OCI-LY1 (cell line): ENCODE data around the gene XIRP1.

Experiments
- H2AFZ ChIP-seq: fragments of 200-600 bp; sonication (generic), shearing (Covaris generic); 2 replicates; pipeline ENCODE4 v1.6.0; 2014; ENCODE audit warnings: antibody characterized with exemption, mild to moderate bottlenecking, low read length
- H3F3A ChIP-seq: fragments of 200-600 bp; sonication (generic), shearing (Covaris generic); 2 replicates; pipeline ENCODE4 v1.6.0; 2014; ENCODE audit warnings: mild to moderate bottlenecking, antibody characterized with exemption, low read length, moderate library complexity; ENCODE audit not compliant: insufficient read depth
- H3K27ac ChIP-seq: fragments of 200-600 bp; sonication (generic); 2 replicates; pipeline ENCODE4 v1.5.1; 2014; ENCODE audit warnings: low read length, mixed run types, mild to moderate bottlenecking, low read depth; ENCODE audit not compliant: poor library complexity, severe bottlenecking
- H3K27me3 ChIP-seq: fragments of 200-600 bp; sonication (generic); 2 replicates; pipeline ENCODE4 v1.6.0; 2014; ENCODE audit warnings: antibody characterized with exemption, mild to moderate bottlenecking, low read length, moderate library complexity; ENCODE audit not compliant: insufficient read depth
- H3K36me3 ChIP-seq: fragments of 200-600 bp; sonication (generic); 2 replicates; pipeline ENCODE4 v1.6.1; 2014; ENCODE audit warnings: mild to moderate bottlenecking, antibody characterized with exemption, low read length, moderate library complexity, mixed read lengths; ENCODE audit not compliant: insufficient read depth
- H3K4me1 ChIP-seq: fragments of 200-600 bp; sonication (generic); 2 replicates; pipeline ENCODE4 v1.5.1; 2014; ENCODE audit warnings: mild to moderate bottlenecking, low read length, moderate library complexity; ENCODE audit not compliant: insufficient read depth, severe bottlenecking
- H3K4me2 ChIP-seq: fragments of 200-600 bp; sonication (generic), shearing (Covaris generic); 2 replicates; pipeline ENCODE4 v1.6.1; 2014; ENCODE audit warnings: low read length
- H3K4me3 ChIP-seq: fragments of 200-600 bp; sonication (generic); 2 replicates; pipeline ENCODE4 v1.5.1; 2014; ENCODE audit warnings: low read length, low read depth, mild to moderate bottlenecking, mixed read lengths; ENCODE audit not compliant: poor library complexity, severe bottlenecking
- H3K79me2 ChIP-seq: fragments of 200-600 bp; shearing (Covaris generic); 2 replicates; pipeline ENCODE4 v1.6.1; 2016; ENCODE audit warnings: mixed run types, low read length, mixed read lengths; ENCODE audit not compliant: insufficient read depth
- H3K9ac ChIP-seq: fragments of 200-600 bp; sonication (generic), shearing (Covaris generic); 2 replicates; pipeline ENCODE4 v1.6.1; 2014; ENCODE audit warnings: mild to moderate bottlenecking, low read length, mixed read lengths
- H3K9me2 ChIP-seq: fragments of 200-600 bp; sonication (generic), shearing (Covaris generic); 2 replicates; pipeline ENCODE4 v1.6.1; 2014; ENCODE audit warnings: low read depth, mild to moderate bottlenecking, low read length, mixed read lengths
- H3K9me3 ChIP-seq: fragments of 200-600 bp; shearing (Covaris generic); 2 replicates; pipeline ENCODE4 v1.6.1; 2014; ENCODE audit warnings: low read length, mixed read lengths
- H4K20me1 ChIP-seq: fragments of 200-600 bp; sonication (generic), shearing (Covaris generic); 2 replicates; pipeline ENCODE4 v1.6.0; 2016; ENCODE audit warnings: mild to moderate bottlenecking, low read length; ENCODE audit not compliant: insufficient read depth
- EZH2 ChIP-seq: fragments of 200-600 bp; sonication (generic), shearing (Covaris generic); IDR thresholded peaks from 2 replicates; pipeline ENCODE4 v1.8.0; 2017; ENCODE audit warnings: borderline replicate concordance, mixed run types, mild to moderate bottlenecking, antibody characterized with exemption, low read length, moderate library complexity, mixed read lengths
- TF ChIP-seq, protein P1 (sequence below): fragments of 200-600 bp; sonication (generic), shearing (Covaris generic); IDR thresholded peaks from 2 replicates; pipeline ENCODE4 v1.5.1; 2017; ENCODE audit warnings: mild to moderate bottlenecking, antibody characterized with exemption, low read length, moderate library complexity, mixed read lengths

XIRP1 gene

DNA sequence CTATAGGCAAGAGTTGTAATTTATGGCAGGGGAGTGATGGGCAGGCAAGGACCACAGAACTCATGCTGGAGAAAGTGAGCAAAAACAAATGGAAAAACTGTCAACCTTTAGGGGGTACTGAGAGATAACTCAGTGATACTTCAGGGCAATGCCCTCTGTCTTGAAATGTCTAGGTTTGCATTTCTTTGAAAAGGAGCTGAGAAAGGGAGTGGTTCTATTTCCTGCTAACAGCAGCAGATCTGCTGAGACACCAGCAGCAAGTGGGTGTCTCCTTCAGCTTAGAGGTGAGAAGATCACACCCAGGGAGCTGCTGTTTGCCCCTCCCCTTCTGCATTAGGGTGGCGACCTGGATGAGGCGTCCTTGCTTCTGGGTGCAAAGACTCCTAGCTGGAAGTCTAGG is 42.3 kb upstream of the XIRP1 start:
- no peaks in the 10 kb centered on the region for H3K79me2 ChIP-seq
- no peaks in the 10 kb centered on the region for H3F3A ChIP-seq
- no peaks in the 10 kb centered on the region for H3K27me3 ChIP-seq
- no peak overlapping the region for H3K27ac ChIP-seq
- peaks cover 17% of the 10 kb centered on the region for H3K4me1 ChIP-seq
- H3K4me3 ChIP-seq, result no peak overlapping the region
- TF ChIP-seq EZH2, result no peak
- TF ChIP-seq, protein P1, sequence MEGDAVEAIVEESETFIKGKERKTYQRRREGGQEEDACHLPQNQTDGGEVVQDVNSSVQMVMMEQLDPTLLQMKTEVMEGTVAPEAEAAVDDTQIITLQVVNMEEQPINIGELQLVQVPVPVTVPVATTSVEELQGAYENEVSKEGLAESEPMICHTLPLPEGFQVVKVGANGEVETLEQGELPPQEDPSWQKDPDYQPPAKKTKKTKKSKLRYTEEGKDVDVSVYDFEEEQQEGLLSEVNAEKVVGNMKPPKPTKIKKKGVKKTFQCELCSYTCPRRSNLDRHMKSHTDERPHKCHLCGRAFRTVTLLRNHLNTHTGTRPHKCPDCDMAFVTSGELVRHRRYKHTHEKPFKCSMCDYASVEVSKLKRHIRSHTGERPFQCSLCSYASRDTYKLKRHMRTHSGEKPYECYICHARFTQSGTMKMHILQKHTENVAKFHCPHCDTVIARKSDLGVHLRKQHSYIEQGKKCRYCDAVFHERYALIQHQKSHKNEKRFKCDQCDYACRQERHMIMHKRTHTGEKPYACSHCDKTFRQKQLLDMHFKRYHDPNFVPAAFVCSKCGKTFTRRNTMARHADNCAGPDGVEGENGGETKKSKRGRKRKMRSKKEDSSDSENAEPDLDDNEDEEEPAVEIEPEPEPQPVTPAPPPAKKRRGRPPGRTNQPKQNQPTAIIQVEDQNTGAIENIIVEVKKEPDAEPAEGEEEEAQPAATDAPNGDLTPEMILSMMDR, result no peak
- H2AFZ ChIP-seq, result no peak overlapping the region
- H4K20me1 ChIP-seq, result no peaks in the 10 kb centered on the region
- no peak overlapping the region for H3K9ac ChIP-seq
- H3K36me3 ChIP-seq, result no peaks in the 10 kb centered on the region
- H3K9me3 ChIP-seq, result no peaks in the 10 kb centered on the region
- no peaks in the 10 kb centered on the region for H3K9me2 ChIP-seq
- H3K4me2 ChIP-seq, result no peak overlapping the region

DNA sequence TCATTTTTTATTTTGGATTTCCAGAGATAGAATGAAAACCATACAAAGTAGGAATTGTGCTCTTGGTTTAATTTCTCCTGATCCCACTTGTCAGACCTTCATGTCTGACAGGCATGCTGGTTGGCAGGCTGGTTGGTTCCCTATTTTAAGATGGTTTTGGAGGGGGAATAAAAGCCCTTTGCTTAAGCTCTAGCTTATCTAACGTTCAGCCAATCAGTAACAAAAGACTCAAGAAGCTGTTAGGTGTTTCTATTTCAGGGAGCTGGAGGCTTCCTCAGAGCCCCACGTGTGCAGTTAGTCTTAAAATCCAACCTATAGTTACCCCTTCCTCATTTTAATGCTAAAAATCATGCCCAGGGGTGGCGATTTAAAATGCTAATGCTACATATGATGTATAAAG is 40.5 kb upstream of the XIRP1 start:
- no peak overlapping the region for H2AFZ ChIP-seq
- H3K4me3 ChIP-seq, result no peak overlapping the region
- no peaks in the 10 kb centered on the region for H3F3A ChIP-seq

DNA sequence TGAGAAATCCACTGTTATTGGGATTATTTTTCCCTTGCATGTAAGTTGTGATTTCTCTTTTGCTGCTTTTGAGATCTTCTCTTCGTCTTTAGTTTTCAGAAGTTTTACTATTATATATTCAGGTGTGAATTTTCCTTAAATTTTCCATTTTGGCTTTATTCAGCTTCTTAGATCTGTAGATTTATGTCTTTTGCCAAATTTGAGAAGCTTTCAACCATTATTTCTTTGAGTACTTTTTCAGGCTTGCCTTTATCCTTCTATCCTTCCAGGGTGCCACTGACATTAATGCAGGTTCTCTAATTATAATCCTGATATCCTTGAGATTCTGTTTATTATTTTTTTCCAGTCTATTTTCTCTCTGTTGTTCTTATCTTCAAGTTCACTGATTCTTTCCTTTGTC is 38.1 kb upstream of the XIRP1 start:
- no peaks in the 10 kb centered on the region for H3F3A ChIP-seq
- no peak overlapping the region for H3K4me2 ChIP-seq
- H3K4me1 ChIP-seq, result peaks cover 17% of the 10 kb centered on the region
- H3K27me3 ChIP-seq, result no peaks in the 10 kb centered on the region
- no peaks in the 10 kb centered on the region for H4K20me1 ChIP-seq
- H3K4me3 ChIP-seq, result no peak overlapping the region
- TF ChIP-seq, protein P1, result no peak
- H2AFZ ChIP-seq, result no peak overlapping the region
- no peaks in the 10 kb centered on the region for H3K79me2 ChIP-seq
- no peak overlapping the region for H3K27ac ChIP-seq
- no peaks in the 10 kb centered on the region for H3K36me3 ChIP-seq
- H3K9me3 ChIP-seq, result no peaks in the 10 kb centered on the region
- H3K9me2 ChIP-seq, result no peaks in the 10 kb centered on the region
- H3K9ac ChIP-seq, result no peak overlapping the region

More for the DNA sequence above, 40.5 kb upstream of the XIRP1 start:
- H3K36me3 ChIP-seq, result no peaks in the 10 kb centered on the region
- TF ChIP-seq, protein P1, result no peak
- TF ChIP-seq EZH2, result no peak
- H3K27me3 ChIP-seq, result no peaks in the 10 kb centered on the region
- H3K79me2 ChIP-seq, result no peaks in the 10 kb centered on the region
- no peaks in the 10 kb centered on the region for H3K9me2 ChIP-seq
- no peaks in the 10 kb centered on the region for H3K9me3 ChIP-seq
- H3K27ac ChIP-seq, result no peak overlapping the region
- H3K4me1 ChIP-seq, result peaks cover 17% of the 10 kb centered on the region
- H3K9ac ChIP-seq, result no peak overlapping the region
- no peak overlapping the region; the same call in 1 of the 2 replicates for H3K4me2 ChIP-seq
- H4K20me1 ChIP-seq, result no peaks in the 10 kb centered on the region
